Left colon (tissue), 2 donors: ENCODE measurements around the gene ATIC. TPM values are rescaled to one million over a fixed set of nuclear protein-coding genes. Genes with fewer than 3 reads are reported as not detected.

Experiments
- ATAC-seq: fragments of 200-7000 bp; cut with Tn5 transposase; one replicate; pipeline ENCODE4 v1.9.1; 2020; ENCODE audit warnings: mild to moderate bottlenecking, moderate library complexity
- DNase-seq, 2 donors: peaks; one replicate each; pipeline ENCODE4 v3.0.0-alpha.2; 2020
- intact Hi-C, 2 donors: fragments of 100-400 bp; cut with DNase I in 1 of 2; cut with micrococcal nuclease in 1 of 2; formaldehyde crosslinking; loops; one replicate each; pipeline versions ENCODE4 v1.11.2 to v1.14.0; 2022; cut with DNase I, micrococcal nuclease
- total RNA-seq, 2 donors: library from RNA; stranded (reverse); fragmentation: NEBNext Ultra II Directional; extraction: Animal tissue kit (Norgen Biotek cat#: 25700); gene quantifications; one replicate each; pipeline ENCODE4 v1.2.1, GENCODE V29; 2021
- donor health status: DM: no; HTN: no; CAD: no.
- donor health status: DM: yes; HTN: yes; CAD: no.

ATIC gene
- total RNA-seq, 2 donors from 2014 or later = 72.8 to 95.7 TPM

- intact Hi-C loops = no loop called here
- no peak for ATAC-seq
- no peak for DNase-seq
Measured at GRCh38 chr2:215388002-215388728, 76.3 kb downstream of the ATIC start.

GRCh38 chr2:215390550-215390913 lies 78.7 kb downstream of the ATIC start:
- DNase-seq (no peak), ATAC-seq (no peak)
- intact Hi-C loops = no loop called here

- intact Hi-C loops = no loop called here
Measured at GRCh38 chr2:215391531-215391930, 79.7 kb downstream of the ATIC start.

GRCh38 chr2:215392164-215392563 lies 80.3 kb downstream of the ATIC start:
- ATAC-seq (no peak), DNase-seq (no peak)
- intact Hi-C loops = no loop called here

More at GRCh38 chr2:215391531-215391930, 79.7 kb downstream of the ATIC start:
- DNase-seq (no peak), ATAC-seq (no peak)

DNA sequence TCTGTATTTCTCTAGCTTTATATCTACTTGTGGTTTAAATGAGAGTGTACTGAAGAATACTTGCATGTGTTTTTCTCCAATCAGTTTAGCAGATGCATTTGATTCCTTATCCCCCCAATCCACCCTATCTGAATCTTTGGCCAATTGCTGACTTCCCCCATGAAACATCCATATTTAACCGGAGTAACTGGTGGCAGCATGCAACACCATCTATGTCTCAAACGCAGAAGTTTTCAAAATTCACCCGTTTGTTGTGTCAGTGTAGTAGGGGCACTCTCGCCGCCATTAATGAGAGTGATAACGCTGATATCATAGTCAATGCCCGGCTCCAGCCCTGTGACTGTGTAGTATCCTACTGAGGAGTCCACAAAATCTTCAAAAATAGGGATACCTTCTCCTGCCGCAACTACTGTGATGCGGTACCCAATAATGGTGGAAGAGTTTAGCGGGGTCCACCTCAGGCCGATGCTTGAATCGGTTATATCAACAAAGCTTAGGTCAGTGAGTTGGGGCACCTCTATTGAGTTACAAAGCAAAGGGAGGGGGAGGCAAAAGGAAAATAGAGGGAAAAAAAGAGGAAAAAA lies 80.9 kb downstream of the ATIC start:
- intact Hi-C loops = no loop called here
- DNase-seq = no peak
- no peak for ATAC-seq

- DNase-seq = no peak
- no peak for ATAC-seq
- intact Hi-C loops = no loop called here
Measured at GRCh38 chr2:215394102-215394805, 82.4 kb downstream of the ATIC start.

GRCh38 chr2:215395687-215396460 lies 84.0 kb downstream of the ATIC start:
- ATAC-seq (no peak), DNase-seq (no peak)
- intact Hi-C loops = no loop called here

DNA sequence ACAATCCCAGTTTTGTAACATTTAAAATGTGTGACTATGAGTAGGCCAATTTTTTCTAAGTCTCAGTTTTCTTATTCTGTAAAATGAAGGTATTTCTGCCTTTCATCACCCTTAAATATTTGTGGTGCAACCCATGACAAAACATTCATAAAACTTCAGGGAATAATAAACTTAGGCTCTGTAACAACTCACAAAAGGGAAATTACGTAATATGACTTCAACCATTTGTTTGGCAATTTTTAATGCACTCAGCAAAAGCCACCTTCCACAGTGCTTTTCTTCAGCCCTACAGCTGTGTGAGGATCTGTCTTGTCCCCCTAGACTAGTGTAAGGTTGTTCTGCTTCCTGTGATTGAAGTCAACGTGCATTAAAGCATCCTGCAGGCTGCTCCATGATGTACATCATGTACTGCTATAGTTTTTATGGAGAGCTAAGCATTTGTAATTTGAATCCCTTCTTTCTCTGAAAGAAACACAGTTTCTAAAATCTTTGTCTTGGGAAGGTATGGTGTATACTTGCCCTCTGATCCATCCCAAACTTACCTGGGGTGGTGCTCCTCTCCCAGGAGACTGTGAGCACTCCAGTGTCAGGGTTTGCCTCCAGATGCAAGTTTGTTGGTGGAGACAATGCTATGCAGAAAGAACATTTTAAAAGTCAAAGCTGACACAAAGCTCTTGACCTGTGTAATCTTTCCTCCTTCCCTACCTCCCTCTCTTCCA lies 84.9 kb downstream of the ATIC start:
- DNase-seq = no peak
- intact Hi-C loops = no loop called here
- ATAC-seq = no peak

DNA sequence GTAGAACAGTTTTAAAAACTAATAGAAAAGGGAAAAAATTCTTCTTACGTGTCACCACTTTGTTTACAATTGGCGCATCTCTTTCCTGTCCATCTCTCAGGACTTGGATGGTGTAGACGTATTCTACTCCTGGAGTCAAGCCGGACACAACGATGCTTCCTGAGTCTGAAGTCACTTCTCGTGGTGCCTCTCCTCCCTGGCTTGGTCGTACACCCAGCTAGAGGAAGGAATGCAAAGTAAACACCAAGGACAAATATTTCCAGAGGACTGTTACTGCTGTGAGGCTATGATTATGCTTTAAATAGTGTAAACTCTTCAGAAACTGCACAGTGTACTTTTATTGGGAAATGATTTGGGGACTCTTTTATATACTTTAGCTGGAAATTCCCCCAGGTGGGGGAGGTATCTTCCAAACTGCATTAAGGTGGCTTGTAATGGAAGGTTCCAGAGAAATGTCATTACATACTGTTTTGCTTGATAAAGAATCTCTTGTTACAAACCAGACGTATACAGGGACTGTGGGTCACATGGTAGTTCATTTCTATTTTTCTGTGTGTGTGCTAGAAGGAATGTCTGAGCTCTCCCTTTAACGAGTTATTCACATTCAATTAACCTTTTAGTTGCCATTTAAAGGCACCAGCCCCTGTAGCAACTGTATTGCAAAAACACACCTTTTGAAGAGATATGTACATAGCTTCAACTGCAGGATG lies 85.9 kb downstream of the ATIC start:
- ATAC-seq (peak; percentile 45), DNase-seq (no peak)
- intact Hi-C loops = no loop called here

- ATAC-seq (no peak), DNase-seq (no peak)
- intact Hi-C loops = no loop called here
Measured at GRCh38 chr2:215399067-215399716, 87.3 kb downstream of the ATIC start.

Other genes starting within 250 kb of the ATIC start
- gene ABCA12, start 173.4 kb upstream of the ATIC start, total RNA-seq = under 1 TPM; 0.03 to 0.06 TPM
- gene FN1, start 124.0 kb downstream of the ATIC start, total RNA-seq = 100 to 1,000 TPM in 1 of 2 donors, 10 to 100 TPM in 1; 43.4 to 216 TPM